Endothelial cell (in vitro differentiated cells): Measurements from ENCODE around the gene KIAA0930. TPM values are rescaled to one million over a fixed set of nuclear protein-coding genes. Genes with fewer than 3 reads are reported as not detected.
A peak's percentile ranks its signal among the peaks of the same experiment; 100 is the strongest.

Source experiments
- DNase-seq: peaks from one replicate; pipeline ENCODE4 v3.0.0; 2021; ENCODE audit warnings: low spot score
- H3K27ac Mint-ChIP-seq: one replicate; pipeline ENCODE4 v1.8.0; 2021; ENCODE audit warnings: mixed read lengths, inconsistent platforms; ENCODE audit not compliant: unreplicated experiment
- H3K27me3 Mint-ChIP-seq: one replicate; pipeline ENCODE4 v1.8.0; 2021; ENCODE audit warnings: mild to moderate bottlenecking, moderate library complexity, mixed read lengths, inconsistent platforms; ENCODE audit not compliant: unreplicated experiment
- H3K36me3 Mint-ChIP-seq: one replicate; pipeline ENCODE4 v1.8.0; 2021; ENCODE audit warnings: mild to moderate bottlenecking, low read depth, mixed read lengths, inconsistent platforms; ENCODE audit not compliant: unreplicated experiment
- H3K4me1 Mint-ChIP-seq: one replicate; pipeline ENCODE4 v1.8.0; 2021; ENCODE audit warnings: mild to moderate bottlenecking, mixed read lengths, inconsistent platforms; ENCODE audit not compliant: unreplicated experiment
- H3K4me3 Mint-ChIP-seq: one replicate; pipeline ENCODE4 v1.8.0; 2021; ENCODE audit warnings: mild to moderate bottlenecking, mixed read lengths, inconsistent platforms; ENCODE audit not compliant: unreplicated experiment
- H3K9me3 Mint-ChIP-seq: one replicate; pipeline ENCODE4 v1.8.0; 2021; ENCODE audit warnings: mixed read lengths, inconsistent platforms; ENCODE audit not compliant: unreplicated experiment
- total RNA-seq: library from RNA; stranded (reverse); fragmentation: NEBNext Ultra II Directional; extraction: Animal tissue kit (Norgen Biotek cat#: 25700); gene quantifications from one replicate; pipeline ENCODE4 v1.2.1, GENCODE V29; 2021; ENCODE audit not compliant: unreplicated experiment
- TF ChIP-seq, protein P1 (sequence below): fragments of 200-600 bp; sonication (generic); IDR thresholded peaks from one replicate; pipeline ENCODE4 v1.5.0; 2021; ENCODE audit warnings: antibody characterized with exemption; ENCODE audit not compliant: unreplicated experiment

The KIAA0930 gene
- total RNA-seq, 1 donor from 2014 or later: 18.7 TPM

- Mint-ChIP-seq H3K27ac (no peak overlapping the region), H3K9me3 (no peaks in the 10 kb centered on the region), H3K36me3 (no peaks in the 10 kb centered on the region), H3K4me1 (no peaks in the 10 kb centered on the region), H3K27me3 (peaks cover 2% of the 10 kb centered on the region), H3K4me3 (no peak overlapping the region)
- DNase-seq: no peak
- TF ChIP-seq, protein P1, sequence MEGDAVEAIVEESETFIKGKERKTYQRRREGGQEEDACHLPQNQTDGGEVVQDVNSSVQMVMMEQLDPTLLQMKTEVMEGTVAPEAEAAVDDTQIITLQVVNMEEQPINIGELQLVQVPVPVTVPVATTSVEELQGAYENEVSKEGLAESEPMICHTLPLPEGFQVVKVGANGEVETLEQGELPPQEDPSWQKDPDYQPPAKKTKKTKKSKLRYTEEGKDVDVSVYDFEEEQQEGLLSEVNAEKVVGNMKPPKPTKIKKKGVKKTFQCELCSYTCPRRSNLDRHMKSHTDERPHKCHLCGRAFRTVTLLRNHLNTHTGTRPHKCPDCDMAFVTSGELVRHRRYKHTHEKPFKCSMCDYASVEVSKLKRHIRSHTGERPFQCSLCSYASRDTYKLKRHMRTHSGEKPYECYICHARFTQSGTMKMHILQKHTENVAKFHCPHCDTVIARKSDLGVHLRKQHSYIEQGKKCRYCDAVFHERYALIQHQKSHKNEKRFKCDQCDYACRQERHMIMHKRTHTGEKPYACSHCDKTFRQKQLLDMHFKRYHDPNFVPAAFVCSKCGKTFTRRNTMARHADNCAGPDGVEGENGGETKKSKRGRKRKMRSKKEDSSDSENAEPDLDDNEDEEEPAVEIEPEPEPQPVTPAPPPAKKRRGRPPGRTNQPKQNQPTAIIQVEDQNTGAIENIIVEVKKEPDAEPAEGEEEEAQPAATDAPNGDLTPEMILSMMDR: no peak
Measured at GRCh38 chr22:45212992-45213751, 27.5 kb downstream of the KIAA0930 start.

GRCh38 chr22:45212306-45212709, 28.4 kb downstream of the KIAA0930 start:
- Mint-ChIP-seq H3K4me1 (no peaks in the 10 kb centered on the region), H3K27me3 (peaks cover 2% of the 10 kb centered on the region), H3K4me3 (no peak overlapping the region), H3K27ac (no peak overlapping the region), H3K36me3 (no peaks in the 10 kb centered on the region), H3K9me3 (no peaks in the 10 kb centered on the region)
- TF ChIP-seq, protein P1: no peak
- DNase-seq: peak; percentile 17

DNA sequence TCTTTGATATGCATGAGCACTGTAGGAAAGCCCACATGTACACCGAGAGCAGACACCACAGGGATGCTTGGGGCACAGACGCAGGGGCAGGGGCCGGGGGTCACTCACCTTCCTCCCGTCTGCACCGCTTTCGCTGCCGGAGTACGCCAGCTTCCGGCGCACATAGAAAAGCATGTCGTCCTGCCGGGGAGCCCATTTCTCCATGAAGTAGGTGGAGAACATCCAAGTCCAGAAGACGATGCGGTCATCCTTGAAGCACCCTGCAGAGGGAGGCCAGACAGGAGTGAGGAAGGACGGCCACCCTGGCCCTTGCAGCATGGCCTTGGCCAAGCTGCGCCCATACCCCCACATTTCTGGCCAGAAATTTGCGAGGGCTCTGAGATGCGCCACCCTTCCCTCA, 28.8 kb downstream of the KIAA0930 start:
- no peak overlapping the region for H3K4me3 Mint-ChIP-seq
- H3K27ac Mint-ChIP-seq: no peak overlapping the region
- H3K36me3 Mint-ChIP-seq: no peaks in the 10 kb centered on the region
- no peak for DNase-seq
- TF ChIP-seq, protein P1: no peak
- no peaks in the 10 kb centered on the region for H3K9me3 Mint-ChIP-seq
- H3K4me1 Mint-ChIP-seq: no peaks in the 10 kb centered on the region
- peaks cover 2% of the 10 kb centered on the region for H3K27me3 Mint-ChIP-seq

- DNase-seq: no peak
Measured at GRCh38 chr22:45211435-45211834, 29.3 kb downstream of the KIAA0930 start.

GRCh38 chr22:45210991-45211390, 29.7 kb downstream of the KIAA0930 start:
- no peaks in the 10 kb centered on the region for H3K9me3 Mint-ChIP-seq
- peaks cover 4% of the 10 kb centered on the region for H3K36me3 Mint-ChIP-seq
- H3K4me3 Mint-ChIP-seq: peak overlapping the region; percentile 23
- H3K27ac Mint-ChIP-seq: no peak overlapping the region
- peaks cover 2% of the 10 kb centered on the region for H3K27me3 Mint-ChIP-seq
- no peak for DNase-seq
- H3K4me1 Mint-ChIP-seq: no peaks in the 10 kb centered on the region
- TF ChIP-seq, protein P1: no peak

More at GRCh38 chr22:45211435-45211834, 29.3 kb downstream of the KIAA0930 start:
- no peak overlapping the region for H3K27ac Mint-ChIP-seq
- no peaks in the 10 kb centered on the region for H3K4me1 Mint-ChIP-seq
- no peak overlapping the region for H3K4me3 Mint-ChIP-seq
- no peaks in the 10 kb centered on the region for H3K9me3 Mint-ChIP-seq
- H3K36me3 Mint-ChIP-seq: no peaks in the 10 kb centered on the region
- TF ChIP-seq, protein P1: no peak
- peaks cover 2% of the 10 kb centered on the region for H3K27me3 Mint-ChIP-seq
